Measurements from ENCODE around the gene CCDC180.
"Not testable (repeated sequence)": the region's sequence is repeated elsewhere in the genome, so short reads cannot be mapped to it uniquely, and the experiment has no call there.

CCDC180 gene

DNA sequence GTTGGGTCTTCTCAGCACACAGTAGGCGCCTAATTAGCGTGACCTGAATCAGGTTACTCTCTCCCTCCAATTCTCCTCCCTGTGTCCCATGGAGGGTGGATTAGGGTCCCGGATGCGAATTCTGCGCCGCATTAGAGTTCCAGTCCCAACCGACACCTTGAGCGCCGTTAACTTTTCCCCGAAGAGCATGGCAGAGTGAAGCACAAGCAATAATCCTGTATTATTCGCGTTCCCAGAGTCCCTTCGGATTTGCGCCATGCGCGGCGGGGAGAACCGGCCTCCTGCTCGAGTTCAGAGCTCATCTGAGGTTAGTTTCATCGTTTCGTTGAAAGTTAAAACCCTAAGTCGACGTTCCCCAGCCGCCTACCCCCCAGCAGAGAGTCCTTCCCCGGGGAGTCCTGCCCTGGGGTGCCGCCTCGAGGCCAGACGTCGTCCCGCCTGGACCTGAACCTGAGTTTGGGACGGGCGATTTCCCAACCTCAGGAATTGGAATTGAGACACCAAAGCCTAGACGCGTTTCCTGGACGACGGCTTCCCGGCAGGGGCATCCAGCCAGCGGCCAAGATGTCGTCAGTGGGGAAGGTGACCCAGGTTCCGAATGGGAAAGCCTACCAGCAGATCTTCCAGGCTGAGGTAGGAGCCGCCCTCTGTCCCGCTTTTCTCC, at the start of gene CCDC180:
Gene CCDC180 (plus strand): TSS at position 160 of the 664 bp plus-strand sequence. CDS start 405 bp downstream, at position 565.
- DNase-seq (ENCODE audit: insufficient read length, low spot score) (no peak), FAIRE-seq (no peak)
- TF ChIP-seq POLR2A (IDR thresholded peaks at IDR 0.05; ENCODE audit: low read depth, low read length) = no peak

DNA sequence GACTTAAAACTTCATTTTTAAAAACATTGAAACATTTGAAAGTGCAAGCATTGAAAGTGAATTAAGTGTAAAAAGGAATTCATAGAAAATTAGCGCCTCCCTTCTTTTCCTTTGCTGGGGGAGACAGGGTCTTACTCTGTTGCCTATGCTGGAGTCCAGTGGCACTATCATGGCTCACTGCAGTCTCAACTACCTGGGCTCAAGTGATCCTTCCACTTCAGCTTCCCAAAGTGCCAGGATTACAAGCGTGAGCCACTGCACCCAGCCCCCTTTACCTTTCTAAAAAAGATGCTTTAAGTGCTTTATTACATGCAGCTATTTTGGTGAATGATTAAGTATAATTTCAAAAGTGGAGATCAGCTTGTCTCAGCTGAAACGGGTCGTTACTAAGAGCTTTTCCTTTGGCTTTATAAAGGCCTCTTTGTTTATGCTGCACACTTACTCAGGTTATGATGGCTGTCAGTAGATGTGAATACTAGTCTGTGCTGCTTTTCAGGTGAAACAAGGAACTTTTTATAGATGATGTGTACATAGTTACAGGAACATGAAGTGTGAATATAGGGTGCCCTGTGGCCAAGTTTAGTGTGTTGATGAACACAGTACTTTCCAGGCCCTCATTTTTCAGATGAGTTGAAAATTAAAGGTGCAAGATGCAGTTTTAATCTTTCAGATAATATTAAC, 47.5 kb upstream of the CCDC180 start:
- not testable (repeated sequence) for DNase-seq (ENCODE audit: insufficient read length, low spot score)
- FAIRE-seq = peak; percentile 81

DNA sequence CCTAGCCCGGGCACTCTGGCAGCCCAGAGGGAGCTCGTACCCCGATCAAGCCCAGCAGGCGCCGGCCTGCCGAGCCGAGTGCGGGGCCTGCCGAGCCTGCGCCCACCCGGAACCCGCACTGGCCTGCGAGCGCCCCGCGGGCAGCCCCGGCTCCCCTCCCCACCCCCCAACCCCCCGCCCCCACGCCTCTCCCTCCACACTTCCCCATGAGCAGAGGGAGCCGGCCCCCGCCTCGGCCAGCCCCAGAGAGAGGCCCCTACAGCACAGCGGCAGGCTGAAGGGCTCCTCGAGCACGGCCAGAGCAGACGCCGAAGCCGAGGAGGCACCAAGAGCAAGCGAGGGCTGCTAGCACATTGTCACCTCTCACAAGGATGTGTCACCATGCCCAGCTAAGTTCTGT, 36.2 kb upstream of the CCDC180 start:
- FAIRE-seq (no peak), DNase-seq (ENCODE audit: insufficient read length, low spot score) (no peak)
- TF ChIP-seq POLR2A (IDR thresholded peaks at IDR 0.05; ENCODE audit: low read depth, low read length) = no peak

DNA sequence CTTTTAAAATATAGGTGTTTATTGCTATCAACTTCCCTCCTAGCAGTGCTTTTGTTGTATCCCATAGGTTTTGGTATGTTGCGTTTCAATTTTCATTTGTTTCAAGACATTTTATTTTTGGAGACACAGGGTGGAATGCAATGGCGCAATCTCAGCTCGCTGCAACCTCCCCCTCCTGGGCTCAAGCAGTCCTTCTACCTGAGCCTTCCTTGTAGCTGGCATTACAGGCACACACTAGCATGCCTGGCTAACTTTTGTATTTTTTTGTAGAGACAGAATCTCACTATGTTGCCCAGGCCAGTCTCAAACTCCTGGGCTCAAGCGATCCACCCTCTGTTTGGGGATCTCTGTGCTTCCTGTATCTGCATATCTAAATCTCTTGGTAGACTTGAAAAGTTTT, 35.4 kb upstream of the CCDC180 start:
- DNase-seq (ENCODE audit: insufficient read length, low spot score) = no peak
- TF ChIP-seq POLR2A (IDR thresholded peaks at IDR 0.05; ENCODE audit: low read depth, low read length) = no peak
- FAIRE-seq = no peak

DNA sequence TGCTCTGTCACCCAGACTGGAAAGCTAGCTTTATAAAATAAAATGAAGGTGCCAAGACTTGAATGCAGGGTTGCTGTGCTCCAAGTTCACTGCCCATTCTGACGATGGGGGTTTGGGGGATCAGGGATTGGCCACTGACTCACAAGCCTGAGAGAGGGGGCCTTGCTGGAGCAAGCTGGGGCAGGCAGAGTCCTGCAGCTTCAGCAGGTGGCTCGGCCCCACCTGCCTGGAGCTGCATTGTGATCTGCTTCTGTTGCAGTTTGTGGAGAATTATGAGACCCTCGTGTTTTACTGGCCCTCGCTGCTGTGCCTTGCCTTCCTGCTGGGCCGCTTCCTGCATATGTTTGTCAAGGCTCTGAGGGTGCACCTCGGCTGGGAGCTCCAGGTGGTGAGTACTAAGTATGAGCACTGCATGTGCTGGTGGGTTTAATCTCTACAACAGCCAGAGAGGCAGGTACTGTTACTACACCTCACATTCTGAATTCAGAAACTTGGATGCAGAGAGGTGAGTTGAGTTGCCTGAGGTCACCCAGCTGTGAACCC, 31.1 kb upstream of the CCDC180 start:
- no peak for DNase-seq (ENCODE audit: insufficient read length, low spot score)
- FAIRE-seq = no peak
- TF ChIP-seq POLR2A (IDR thresholded peaks at IDR 0.05; ENCODE audit: low read depth, low read length) = no peak

DNA sequence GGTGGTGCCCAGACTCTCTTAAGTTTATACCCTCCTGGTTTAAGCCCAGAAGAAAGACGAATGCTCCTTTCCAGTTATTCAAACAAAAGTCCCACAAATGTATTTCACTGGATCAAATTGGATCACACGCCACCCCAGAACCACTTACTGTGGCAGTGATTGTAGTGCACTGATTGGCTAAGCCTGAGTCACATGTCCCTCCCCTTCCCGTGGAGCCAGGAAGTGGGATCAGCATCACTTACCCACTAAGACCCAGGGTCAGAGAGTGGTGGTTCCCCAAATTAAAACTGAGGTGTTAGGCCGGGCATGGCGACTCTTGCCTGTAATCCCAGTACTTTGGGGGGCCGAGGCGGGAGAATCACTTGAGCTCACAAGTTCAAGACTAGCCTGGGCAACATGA, 29.5 kb upstream of the CCDC180 start:
- FAIRE-seq (no peak), DNase-seq (ENCODE audit: insufficient read length, low spot score) (no peak)
- TF ChIP-seq POLR2A (IDR thresholded peaks at IDR 0.05; ENCODE audit: low read depth, low read length) = no peak

DNA sequence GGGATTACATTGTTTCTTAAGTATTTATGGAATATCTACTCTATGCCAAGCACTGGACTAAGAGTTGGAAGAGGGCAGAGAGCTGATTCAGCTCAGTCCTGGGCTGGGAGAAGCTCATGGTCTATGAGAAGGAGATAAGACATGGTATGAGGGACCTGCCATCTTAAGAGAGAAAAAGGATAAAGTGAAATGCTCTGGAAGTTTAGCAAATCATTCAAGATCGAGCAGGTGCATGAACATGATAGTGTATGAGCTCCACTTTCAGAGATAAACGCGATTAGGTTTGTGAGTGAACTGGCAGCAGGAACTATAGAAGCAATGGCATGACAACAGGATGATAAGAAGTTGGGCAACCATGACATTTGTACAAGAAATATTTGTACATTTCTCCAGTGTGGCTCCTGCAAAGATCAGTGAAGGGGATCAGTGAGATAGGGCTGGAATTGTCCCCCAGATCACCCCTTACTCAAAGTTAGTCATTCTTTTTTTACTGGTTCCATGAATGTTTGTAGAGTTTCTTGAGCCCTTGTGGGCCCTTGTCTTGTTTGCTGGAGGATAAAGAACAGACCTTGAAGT, 26.6 kb upstream of the CCDC180 start:
- DNase-seq (ENCODE audit: insufficient read length, low spot score) = no peak
- TF ChIP-seq POLR2A (IDR thresholded peaks at IDR 0.05; ENCODE audit: low read depth, low read length) = no peak
- FAIRE-seq = peak; percentile 23

DNA sequence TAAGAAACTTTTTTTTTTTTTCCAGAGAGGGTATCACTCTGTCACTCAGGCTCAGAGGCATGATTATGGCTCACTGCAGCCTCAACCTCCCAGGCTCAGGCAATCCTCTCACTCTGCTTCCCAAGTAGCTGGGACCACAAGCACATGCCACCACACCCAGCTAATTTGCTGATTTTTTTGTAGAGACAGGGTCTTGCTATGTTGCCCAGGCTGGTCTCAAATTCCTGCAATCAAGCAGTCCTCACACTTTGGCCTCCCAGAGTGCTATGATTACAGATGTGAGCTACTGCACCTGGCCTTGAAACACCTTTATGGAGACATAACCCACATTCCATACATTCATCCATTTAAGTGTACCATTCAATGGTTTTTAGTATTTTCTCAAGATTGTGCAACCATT, 23.7 kb upstream of the CCDC180 start:
- TF ChIP-seq POLR2A (IDR thresholded peaks at IDR 0.05; ENCODE audit: low read depth, low read length) = no peak
- DNase-seq (ENCODE audit: insufficient read length, low spot score) = no peak
- FAIRE-seq = peak; percentile 77

DNA sequence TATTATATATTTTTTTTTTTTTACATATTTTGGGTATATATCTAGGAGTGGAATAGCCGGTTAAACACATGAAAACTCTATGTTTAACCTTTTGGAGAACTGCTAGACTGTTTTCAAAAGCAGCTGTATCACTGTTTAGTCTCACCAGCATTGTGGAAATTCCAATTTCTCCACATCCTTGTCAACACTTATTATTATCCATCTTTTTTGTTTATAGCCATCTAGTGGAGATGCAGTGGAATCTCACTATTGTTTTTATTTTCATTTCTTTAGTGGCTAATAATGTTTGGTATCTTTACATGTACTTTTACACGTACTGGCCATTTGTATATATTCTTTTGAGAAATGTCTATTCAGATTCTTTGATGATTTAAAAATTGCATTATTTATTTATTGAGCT, 22.7 kb upstream of the CCDC180 start:
- no peak for TF ChIP-seq POLR2A (IDR thresholded peaks at IDR 0.05; ENCODE audit: low read depth, low read length)
- FAIRE-seq (no peak), DNase-seq (ENCODE audit: insufficient read length, low spot score) (no peak)

DNA sequence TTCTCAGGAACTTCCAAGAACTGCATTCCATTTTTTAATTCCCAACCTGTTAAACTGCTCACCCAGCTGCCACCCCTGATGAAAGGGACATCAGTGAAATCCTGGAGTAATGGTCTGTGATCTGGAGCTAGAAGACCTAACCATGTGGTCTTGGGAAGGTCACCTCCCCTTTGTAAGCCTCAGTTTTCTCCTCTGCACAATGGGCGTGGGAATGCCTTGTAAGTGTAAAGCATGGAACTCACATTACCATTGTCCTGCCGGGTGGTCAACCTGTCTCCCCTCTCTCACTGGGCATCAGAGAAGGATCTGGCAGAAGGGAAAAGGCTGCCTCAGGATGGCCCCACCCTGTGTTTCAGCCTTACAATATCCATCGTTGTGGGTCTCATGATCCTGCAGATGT, 15.3 kb upstream of the CCDC180 start:
- no peak for TF ChIP-seq POLR2A (IDR thresholded peaks at IDR 0.05; ENCODE audit: low read depth, low read length)
- no peak for DNase-seq (ENCODE audit: insufficient read length, low spot score)
- no peak for FAIRE-seq

DNA sequence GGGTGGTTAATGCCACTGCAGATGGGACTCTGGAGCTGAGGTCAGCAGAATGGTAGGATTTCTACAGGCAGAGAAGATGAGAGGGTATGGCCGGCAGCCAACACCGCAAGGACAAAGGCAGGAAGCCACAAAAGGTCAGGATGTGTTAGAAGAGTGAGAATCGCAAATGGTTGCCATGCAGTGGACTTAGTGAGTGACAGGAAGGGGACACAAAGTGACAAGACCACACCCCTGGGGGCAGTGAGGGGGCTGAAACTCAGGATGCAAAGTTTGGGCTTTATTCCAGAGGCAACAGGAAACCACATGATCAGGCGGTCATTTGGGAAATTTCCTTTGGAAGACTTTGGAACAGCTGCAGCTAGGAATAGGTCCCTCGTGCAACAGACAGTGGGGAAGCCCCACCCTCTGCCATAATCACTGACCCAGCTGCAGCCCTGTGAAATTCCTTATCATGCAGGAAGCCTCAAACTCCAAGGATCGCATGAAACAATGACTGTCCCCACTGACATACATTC, 14.2 kb upstream of the CCDC180 start:
- DNase-seq (ENCODE audit: insufficient read length, low spot score) = peak; percentile 74

DNA sequence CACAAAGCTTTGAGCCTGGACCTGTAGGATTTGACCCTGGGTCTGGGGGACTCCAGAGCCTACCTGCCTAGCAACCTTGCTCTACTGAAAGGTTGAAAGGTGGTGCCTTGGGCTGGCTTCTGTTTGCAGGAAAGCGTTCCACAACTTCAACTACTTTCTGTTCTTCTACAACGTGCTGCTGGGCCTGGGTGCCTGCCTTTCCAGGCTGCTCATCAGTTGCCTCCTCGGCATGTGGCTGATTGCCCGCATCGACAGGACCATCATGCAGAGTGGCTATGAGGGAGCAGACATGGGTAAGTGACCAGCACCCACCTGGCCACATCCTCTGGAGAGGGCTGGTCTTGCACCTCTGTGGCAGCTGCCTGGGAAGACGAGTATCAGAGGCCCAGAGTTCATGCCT, 13.6 kb upstream of the CCDC180 start:
- no peak for FAIRE-seq
- TF ChIP-seq POLR2A (IDR thresholded peaks at IDR 0.05; ENCODE audit: low read depth, low read length) = no peak
- DNase-seq (ENCODE audit: insufficient read length, low spot score) = no peak

More for the DNA sequence above, 14.2 kb upstream of the CCDC180 start:
- no peak for TF ChIP-seq POLR2A (IDR thresholded peaks at IDR 0.05; ENCODE audit: low read depth, low read length)
- FAIRE-seq = peak; percentile 88

DNA sequence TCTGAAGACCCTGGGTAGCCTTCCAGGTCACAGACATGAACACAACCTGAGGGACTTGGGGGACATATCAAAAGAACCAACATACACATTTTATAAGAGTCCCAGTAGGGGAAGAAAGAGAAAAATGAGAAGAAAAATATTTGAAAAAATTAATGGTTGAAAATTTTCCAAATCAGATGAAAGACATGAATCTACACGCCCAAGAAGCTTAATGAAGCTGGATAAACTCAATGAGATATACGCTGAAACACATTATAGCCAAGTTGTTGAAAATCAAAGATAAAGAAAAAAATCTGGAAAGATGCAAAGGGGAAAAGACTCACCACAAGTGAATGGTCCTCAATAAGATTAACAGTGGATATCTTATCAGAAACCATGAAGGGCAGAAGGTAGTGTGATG, 9.6 kb upstream of the CCDC180 start:
- DNase-seq (ENCODE audit: insufficient read length, low spot score) (no peak), FAIRE-seq (no peak)
- TF ChIP-seq POLR2A (IDR thresholded peaks at IDR 0.05; ENCODE audit: low read depth, low read length) = no peak

DNA sequence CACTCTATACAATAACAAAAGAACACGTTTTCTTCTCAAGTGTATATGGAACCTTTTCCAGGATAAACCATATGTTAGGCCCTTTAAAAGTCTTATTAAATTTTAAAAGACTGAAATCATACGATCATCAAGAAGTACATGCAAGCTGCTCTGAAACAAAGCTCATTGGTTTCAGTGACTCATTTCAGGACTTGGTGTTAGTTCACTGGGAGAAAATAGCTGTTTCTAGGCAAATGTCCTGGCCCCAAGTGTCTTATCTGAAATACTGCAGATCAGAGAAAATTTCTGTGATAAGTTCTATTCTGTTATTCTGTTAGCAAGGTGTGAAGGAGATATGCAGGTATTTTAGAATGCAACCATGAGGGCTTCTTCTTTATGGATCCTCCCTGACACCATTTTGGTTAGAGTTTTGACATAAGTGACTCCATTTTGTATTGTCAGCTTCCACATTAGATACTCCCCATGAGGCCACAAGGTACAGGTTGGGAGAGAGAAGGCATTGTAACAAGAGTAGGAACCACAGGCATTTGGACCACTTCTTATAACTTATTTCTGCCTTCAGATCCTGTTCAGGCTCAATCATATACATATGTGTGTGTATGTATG, 7.5 kb upstream of the CCDC180 start:
- TF ChIP-seq POLR2A (IDR thresholded peaks at IDR 0.05; ENCODE audit: low read depth, low read length) = no peak
- FAIRE-seq (no peak), DNase-seq (ENCODE audit: insufficient read length, low spot score) (no peak)

All from H54 (cell line).